HG02852 (cell line): ENCODE data around the gene BSN.
A peak's percentile ranks its signal among the peaks of the same experiment; 100 is the strongest.
"Not testable (repeated sequence)": the region's sequence is repeated elsewhere in the genome, so short reads cannot be mapped to it uniquely, and the experiment has no call there.

ENCODE experiments used
- ATAC-seq: cut with Tn5 transposase; IDR thresholded peaks from one replicate; pipeline ENCODE4 v1.9.1; 2021; ENCODE audit warnings: mild to moderate bottlenecking, moderate library complexity; ENCODE audit not compliant: unreplicated experiment

The BSN gene

DNA sequence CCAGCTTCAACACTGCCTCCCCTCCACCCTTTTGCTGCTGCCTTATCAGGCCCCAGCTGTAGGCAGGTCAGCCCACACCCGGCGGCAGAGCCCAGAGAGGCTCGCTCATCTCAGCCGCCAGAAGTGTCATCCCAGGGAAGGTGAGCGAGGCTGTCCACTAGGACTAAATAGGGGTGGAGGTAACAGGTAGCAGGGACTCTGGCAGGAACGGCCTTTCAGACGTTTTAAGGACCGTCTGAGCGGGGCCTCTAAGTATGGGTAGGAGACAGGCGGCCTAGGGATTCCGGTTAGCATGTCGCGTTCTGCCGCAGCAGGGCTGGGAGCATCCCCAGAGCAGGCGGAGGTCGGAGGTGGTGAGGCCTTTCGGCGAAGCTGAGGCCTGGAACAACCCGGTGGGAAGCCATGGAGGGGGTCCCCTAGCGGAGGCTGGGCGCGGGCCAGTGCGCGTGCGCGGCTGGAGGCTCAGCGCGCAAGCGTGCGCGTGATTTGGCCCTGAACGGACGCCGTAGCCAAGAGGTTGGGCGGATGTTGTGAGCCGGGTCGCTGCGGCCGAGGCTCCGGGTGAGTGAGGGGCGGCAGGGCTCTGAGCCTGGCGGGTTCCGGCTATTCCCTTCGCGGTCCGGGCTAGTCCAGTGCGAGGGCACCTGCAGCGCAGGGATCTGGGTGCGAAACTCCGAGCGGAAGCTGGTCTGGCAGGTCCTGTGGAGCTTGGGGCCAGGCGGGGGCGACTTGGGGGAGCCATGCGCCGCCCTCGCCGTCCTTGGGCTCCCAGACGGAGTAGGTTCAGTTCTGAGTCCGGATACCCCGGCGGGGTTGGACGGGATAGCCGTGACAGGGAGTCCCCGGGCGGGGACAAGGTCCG, 135.0 kb downstream of the BSN start, which contains the start of the genes MST1 and RNF123:
TSS of gene MST1 (minus strand) at position 429 of the 862 bp plus-strand sequence. CDS start 783 bp downstream, outside the sequence.
TSS of gene RNF123 (plus strand) at position 512 of the 862 bp plus-strand sequence. CDS start 1,609 bp downstream, outside the sequence.
- peak; percentile 57 for ATAC-seq

DNA sequence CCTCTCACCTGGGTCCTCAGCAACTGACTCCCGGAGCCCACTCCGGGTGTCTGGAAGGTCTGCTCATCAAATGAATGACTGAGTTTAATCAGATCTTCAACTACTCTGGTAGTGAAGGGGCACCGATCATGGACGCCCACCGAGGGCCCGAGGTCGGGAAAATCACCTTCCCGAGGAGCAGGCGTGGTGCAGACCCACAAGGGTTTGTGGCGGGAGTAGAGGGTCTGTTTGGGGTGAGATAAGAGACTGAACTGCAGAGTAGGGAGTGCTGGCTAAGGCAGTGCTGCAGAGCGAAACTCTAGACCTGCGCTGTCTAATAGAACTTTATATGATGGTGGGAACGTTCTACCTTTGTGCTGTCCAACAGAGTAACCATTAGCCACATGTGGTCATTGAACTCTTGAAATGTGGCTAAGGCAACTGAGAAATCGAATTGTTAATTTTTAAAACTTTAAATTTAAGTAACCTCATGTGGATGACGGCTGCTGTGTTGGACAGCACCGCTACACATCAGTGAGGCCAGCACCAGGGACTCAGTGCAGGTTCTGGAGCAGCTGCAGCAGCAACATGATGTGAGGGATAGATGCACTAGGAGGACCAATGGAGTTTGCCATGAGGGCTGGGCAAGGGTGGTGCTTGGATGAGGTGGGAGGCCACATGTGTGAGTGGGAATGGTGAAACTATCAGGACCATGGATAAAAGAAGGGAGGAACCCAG, 135.8 kb downstream of the BSN start:
- not testable (repeated sequence) for ATAC-seq

DNA sequence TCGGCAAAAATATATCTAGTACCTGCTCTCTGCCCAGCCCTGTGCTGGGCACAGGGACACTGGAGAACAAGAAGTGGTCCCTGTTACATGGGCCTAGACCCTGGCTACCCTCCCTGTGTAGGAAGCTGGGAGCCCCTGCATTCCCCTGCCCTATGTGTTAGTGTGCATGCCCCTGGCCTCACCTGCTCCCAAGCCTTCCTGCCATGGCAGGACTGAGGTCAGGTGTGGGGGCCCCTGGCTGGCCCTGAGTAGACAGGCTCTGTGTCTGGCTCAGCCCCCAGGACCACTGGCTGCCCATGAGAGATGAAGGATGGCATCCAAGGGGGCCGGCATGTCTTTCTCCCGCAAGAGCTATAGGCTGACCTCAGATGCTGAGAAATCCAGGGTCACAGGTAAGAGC, 136.6 kb downstream of the BSN start:
- not testable (repeated sequence) for ATAC-seq

DNA sequence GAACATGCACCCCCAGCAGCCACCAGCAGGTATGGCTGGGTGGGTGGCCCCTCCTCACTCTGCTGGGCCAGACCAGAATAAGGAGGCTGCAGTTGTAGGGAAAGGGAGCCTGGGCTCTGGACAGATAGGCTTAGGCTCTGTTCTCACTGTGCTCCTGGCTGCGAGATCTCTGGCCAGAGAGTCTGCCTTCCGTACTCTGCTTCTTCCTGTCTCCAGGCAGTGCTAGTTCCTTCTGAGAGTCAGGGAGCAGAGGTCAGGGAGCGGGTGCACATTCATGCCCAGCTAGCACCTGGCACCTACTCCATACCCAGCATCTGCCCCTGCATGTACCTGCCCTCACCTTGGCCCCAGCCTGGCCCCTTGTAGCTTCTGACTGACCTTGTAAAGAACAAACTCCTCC, 137.2 kb downstream of the BSN start:
- ATAC-seq, result not testable (repeated sequence)

DNA sequence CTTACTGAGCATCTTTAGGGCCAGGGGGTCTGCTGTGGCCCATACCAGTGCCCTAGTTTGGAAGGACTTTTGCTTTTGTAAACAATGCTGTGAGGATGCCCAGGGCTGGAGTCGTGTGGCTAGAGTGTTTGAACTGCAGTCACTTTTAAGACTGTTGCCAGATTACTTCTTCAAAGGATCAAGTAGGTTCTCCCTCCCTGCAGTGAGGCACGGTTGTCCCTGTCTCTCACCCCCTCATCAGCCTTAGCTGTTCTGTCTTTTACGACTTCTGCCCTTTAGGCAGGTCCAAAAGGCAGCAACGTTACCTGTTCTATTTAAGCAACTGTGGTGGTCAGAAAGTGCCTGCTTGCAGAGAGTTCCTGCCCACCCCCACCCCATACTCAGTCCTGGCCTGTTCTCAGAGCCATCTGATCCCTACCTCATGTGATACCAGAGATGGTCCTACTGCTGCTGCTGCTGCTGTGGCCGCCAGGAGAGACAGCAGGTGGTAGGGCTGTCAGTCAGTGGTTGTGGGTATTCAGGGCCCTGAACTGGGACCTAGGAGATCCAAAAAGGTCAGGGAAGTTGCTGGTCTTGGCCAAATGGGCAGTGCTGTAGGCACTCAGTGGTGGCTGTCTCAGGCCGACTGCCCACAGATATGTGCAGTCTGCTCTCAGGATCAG, 140.3 kb downstream of the BSN start:
- not testable (repeated sequence) for ATAC-seq

DNA sequence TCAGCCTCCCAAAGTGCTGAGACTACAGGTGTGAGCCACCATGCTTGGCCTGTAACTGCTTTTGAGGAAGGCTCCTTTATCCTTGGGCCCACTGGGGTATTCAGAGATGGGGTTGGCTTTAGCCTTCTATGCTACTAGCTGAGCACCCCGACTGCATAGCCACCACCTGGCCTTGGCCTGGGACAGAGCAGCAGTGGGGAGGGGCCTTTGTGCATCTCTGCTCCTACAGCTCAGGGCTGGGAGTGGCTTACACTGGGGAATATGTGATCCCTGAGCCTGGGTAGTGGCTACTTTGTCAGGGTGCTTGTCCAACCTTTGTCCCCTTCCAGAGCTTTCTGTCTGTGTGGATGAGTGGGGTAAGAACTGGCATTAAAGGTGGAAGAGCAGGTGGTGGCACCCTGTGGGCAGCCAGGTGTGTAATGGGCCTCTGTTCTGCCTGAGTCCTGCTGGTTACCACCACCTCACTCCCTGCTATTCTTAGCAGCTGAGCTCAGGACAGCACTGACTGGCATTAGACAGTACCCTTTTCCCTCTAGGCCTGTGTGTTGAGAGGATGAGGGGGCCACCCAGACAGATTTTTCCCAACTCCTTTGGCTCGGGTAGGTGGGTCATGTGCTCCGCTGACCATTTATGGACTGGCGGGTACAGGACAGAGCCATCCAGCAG, 141.2 kb downstream of the BSN start:
- not testable (repeated sequence) for ATAC-seq

DNA sequence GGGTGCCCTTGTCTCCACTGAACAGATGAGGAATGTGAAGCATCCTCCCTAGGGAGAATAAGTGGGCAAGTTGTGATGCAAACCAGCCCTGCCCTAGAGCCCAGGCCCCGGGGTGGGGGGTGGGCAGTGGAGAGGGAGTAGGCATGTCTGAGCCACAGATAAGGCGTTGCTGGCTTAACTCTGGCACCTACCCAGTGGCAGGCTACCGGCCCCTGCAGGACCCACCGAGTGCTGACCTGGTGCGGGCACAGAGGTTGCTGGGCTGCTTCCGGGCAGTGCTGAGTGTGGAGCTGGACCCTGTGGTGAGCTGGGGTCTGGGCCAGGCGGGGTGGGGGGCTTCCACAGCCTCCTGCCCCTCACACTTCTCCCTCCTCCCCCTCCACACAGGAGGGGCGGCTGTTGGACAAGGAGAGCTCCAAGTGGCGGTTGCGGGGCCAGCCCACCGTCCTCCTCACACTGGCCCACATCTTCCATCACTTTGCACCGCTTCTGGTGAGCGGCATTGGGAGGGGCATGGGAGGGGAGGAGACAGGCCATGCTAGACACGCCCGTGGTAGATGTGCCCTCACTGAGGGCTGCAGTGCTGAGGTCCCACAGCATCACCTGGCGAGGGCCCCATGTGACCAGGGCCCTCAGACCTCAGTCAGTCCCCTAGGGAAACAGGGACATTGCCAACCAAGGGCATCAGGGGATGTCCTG, 145.2 kb downstream of the BSN start:
- ATAC-seq, result no peak

DNA sequence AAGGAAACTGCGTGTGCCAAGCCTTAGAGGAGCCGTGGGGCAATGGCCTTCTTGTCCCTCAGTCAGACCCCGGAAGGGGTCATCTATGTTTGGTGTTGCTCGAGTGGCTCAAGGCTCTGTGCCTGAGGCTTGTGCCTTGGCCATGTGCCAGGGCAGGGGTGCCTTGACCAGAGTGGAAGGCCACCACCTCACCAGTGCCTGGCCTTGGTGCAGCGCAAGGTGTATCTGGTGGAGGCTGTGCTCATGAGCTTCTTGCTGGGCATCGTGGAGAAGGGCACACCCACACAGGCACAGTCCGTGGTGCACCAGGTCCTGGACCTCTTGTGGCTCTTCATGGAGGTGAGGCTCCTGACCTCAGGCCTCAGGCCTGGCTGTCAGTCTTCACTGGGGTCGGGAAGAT, 145.7 kb downstream of the BSN start:
- ATAC-seq, result no peak

DNA sequence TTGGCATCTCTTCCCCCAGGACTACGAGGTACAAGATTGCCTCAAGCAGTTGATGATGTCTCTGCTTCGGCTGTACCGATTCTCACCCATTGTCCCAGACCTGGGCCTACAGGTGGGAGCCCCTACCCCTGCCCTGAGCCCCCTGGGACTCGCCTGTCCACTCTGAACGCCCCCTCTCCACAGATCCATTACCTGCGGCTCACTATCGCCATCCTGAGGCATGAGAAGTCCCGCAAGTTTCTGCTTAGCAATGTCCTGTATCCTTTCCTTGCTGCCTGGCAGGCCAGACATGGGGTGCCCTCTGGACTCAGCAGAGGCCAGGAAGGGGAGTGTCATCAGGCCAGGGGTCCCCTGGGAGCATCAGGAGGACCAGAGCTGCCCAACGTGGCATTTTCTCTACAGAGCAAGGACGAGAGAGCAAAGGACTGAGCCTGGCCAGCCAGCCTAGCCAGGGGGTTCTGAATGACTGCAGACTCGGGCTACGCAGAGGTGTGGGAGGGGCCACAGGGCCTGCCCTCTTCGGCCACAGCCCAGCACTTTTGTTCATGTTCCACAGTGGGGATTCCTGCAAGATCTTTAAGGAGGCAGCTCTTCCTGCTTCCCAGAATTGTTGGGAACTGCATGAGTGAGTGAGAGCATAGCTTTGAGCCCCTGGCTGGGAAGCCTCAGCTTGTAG, 146.3 kb downstream of the BSN start:
- ATAC-seq, result no peak

DNA sequence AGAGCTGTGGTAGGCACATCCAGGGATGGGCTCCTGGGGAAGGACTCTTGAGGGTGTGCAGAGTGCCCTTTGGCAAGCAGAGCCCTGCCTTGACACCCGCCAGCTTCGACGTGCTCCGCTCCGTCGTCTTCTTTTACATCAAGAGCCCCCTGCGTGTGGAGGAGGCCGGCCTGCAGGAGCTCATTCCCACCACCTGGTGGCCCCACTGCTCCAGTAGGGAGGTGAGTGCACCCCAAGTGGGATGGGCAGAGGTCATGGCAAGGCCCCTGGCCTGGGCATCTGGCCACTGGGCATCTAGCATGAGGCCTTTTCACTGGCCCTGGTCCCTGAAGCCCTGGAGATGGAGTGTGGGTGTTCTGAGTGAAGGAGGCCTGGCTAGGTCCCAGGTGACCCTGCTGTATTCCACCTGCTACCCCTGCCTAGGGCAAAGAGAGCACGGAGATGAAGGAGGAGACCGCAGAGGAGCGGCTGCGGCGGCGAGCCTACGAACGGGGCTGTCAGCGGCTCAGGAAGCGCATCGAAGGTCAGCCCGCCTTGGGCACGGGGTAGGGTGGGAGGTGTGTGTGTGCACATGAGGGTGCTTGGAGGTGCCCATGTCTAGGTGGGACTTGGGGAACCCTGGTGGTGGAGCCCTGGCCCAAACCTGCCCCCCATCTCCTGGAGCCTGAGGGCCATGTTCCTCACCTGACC, 147.3 kb downstream of the BSN start:
- no peak for ATAC-seq

DNA sequence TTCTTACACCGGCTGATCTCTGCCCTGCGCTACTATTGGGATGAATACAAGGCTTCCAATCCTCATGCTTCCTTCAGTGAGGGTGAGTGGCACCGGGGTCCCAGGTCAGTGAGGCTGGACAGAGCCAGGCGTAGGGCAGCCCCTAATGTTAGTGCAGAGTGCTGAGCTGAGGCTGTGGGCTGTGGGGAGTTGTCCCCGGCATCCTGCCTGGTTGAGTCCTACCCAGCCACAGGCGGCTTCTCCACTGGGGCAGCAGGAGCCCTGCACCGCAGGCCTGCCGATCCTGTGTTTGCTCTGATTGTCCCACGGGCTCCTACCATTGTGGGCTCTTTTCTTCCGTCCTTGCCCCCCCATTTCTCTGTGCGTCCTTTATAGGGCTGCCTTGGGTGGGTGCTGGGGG, 148.4 kb downstream of the BSN start:
- no peak for ATAC-seq

DNA sequence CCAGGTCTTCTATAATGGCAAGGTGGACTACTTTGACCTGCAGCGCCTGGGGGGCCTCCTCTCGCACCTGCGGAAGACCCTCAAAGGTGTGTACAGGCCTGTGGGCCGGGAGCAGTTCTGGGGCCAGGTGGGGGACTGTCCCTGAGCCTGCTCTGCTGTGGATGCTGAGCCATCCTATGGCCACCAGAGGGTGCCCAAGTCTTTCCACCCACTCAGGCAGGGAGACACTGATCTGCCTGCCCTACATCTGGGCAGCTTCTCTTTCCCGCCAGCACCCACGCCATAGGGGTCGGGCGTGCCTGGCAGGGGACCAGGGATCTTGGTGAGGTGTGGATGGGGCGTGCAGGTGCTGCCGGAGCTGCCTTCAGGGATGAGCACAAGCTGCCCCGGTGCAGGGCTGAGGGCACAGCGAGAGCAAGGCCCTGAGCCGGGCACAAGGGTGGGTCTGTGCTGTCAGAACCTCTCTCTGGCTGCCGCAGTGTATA, 149.2 kb downstream of the BSN start:
- ATAC-seq, result no peak

DNA sequence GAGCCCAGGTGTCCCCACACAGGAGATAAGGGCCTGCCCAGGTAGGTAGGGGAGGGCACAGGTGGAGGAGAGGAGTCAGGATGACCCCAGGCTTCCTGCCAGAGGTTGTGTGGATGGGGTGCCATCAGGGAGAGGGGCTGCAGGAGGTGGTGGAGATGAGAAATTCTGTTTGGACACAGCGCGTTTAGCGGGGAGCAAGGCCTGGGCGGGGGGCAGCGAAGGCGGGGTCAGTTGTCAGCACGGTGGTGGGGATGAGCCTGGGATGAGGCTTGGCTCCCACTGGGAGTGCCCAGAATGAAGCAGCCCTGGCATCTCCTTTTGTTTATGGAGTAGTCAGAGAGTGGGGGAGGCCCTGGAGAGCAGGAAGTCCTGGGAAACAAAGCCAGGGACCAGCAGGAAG, 149.7 kb downstream of the BSN start:
- no peak for ATAC-seq

DNA sequence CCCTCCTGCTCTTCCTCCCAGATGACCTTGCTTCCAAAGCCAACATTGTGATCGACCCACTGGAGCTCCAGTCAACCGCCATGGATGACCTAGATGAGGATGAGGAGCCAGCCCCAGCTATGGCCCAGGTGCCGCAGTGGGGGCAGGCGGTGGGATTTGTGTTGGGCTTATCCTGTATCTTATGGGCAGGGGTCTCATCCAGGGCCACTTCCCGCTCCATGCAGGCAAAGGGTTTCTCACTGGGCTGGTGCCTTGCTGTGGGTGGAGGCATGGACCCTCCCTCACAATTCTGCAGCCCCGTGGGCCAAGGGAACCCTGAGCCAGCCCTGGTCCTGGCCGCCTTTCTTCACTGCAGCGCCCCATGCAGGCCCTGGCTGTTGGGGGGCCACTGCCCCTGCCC, 150.4 kb downstream of the BSN start:
- ATAC-seq, result no peak

DNA sequence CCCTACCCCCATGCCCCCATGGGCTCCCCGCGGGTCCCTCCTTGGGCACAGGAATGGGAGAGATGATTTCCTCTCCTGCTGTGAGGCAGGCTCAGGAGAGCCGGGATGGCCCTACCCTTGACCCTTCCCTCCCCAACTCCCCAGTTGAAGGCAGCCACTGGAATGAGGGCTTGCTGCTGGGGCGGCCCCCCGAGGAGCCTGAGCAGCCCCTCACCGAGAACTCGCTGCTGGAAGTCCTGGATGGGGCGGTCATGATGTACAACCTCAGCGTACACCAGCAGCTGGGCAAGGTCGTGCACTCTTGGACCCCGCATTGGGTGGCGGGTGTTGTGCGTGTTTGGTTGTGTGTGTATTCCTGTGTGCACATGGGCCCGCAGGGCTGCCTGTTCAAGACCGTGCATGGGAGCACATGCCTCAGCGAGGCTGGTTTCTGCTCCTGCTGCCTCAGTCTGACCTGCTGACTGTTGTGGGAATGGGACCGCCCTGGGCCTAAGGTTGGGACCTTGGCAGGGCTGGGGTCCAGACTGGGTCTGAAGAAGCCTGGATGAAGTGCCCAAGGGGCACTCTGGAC, 151.2 kb downstream of the BSN start:
- no peak for ATAC-seq

DNA sequence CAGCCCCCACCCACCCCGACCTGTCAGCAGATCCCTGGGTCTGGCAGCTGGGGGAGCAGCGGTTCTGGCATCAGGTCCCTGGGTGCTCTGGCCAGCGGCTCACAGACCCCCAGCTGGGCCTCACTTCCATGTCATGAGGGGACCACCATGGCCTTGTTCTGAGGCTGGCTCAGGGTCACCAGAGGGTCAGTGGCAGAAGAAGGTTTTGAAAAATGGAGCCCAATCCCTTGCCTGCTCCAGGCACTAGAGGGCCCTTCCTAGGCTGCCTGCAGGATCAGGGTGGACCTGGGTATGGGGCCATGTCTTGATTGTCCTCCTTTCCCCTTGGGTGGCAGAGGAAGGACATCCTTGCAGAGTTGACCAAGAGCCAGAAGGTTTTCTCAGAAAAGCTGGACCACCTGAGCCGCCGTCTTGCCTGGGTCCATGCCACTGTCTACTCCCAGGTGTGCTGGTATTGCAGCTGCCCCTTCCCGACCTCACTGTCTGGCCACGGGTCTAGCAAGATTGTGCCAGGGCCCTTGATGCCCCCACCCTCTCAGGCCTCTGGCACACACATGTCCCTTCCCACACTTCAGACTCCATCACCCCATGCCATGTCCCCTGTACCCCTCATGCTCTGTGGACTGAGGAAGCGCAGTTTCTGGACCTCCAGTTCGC, 152.3 kb downstream of the BSN start:
- ATAC-seq, result no peak

DNA sequence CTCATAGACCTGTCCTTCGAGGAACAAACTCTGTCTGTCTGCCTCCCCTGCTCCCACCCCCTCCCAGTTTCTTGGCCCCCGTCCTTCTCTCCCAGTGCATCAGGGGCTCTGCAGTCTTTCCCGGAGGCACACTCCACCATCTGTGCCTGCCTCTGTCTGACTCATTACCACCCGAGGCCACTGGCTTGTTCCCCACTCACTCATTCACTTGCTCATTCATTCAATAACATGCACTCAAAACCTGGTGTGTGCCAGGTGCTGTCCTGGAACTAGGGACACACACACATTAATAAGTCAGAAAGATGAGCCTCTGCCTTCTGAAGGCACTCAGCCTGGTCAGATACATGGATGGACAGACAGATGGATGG, 152.8 kb downstream of the BSN start:
- no peak for ATAC-seq

DNA sequence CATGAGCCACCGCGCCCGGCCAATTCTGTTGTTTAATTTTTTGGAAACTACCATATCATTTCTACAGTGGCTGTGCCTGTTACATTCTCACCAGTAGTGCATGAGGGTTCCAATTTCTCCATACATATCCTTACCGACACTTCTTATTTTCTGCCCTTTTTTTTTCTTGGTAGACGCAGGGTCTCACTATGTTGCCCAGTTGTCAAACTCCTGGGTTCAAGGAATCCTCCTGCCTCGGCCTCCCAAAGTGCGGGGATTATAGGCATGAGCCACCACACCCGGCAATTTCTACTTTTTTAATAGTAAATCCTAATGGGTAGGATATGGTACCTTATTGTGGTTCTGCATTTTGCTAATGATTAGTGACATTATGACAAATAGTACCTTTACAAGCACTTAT, 155.6 kb downstream of the BSN start:
- ATAC-seq, result no peak
